ENCODE measurements around the gene CENPM. TPM values are rescaled to one million over a fixed set of nuclear protein-coding genes. Genes with fewer than 3 reads are reported as not detected.

CENPM gene
- total and polyA plus RNA-seq, 10 of the 15 experiments (the other 5 are each of a cell fraction or from before 2014, with no cell fraction given), result 36.7 to 212 (median 74.7) TPM

- H2AFZ ChIP-seq (ENCODE audit: control insufficient read depth, low read depth, low read length), result no peak within 1 kb of the TSS
- DNase-seq (ENCODE audit: low read depth, low spot score) (no peak), ATAC-seq (peak; percentile 35), FAIRE-seq (no peak)
- no TSS peak for BruUV-seq (replicated peaks)
- ChIA-PET RAD21 (ENCODE audit: unreplicated experiment) (interaction anchor here (0.8 to 7.9 kb wide), 7 partner anchors 8 to 255 kb away, joined by 3 to 115 read pairs (median 5); partner anchors contain the start of genes NDUFA6 and TNFRSF13C), SMC1A (ENCODE audit: uncharacterized antibody, unreplicated experiment) (interaction anchor here (0.5 to 4.3 kb wide), 7 partner anchors 8 to 253 kb away, joined by 3 to 31 read pairs (median 4); partner anchors contain the start of genes MEI1 and TNFRSF13C), POLR2A (interaction anchor here (0.7 to 8.3 kb wide), 3 partner anchors 15 to 485 kb away, joined by 3 to 145 read pairs (median 3); no protein-coding TSS in a partner anchor), CTCF (interaction anchor here (0.7 to 4.2 kb wide), 14 partner anchors 8 to 254 kb away, joined by 3 to 27 read pairs (median 5); partner anchors contain the start of genes MEI1 and WBP2NL)
- H3K79me2 ChIP-seq (ENCODE audit: control insufficient read depth, insufficient read depth, low read length), result peaks cover 8% of the 10 kb centered on the region
- no peak within 1 kb of the TSS for H3K4me3 ChIP-seq
- no peaks in the 10 kb centered on the region for H4K20me1 ChIP-seq (ENCODE audit: control insufficient read depth, insufficient read depth)
- no peak within 1 kb of the TSS for H3K4me2 ChIP-seq (ENCODE audit: control insufficient read depth, insufficient read depth)
- no peaks in the 10 kb centered on the region for H3K36me3 ChIP-seq (ENCODE audit: control insufficient read depth in 2 of 2, insufficient read depth in 2 of 2, low read length in 1 of 2)
- no peak within 1 kb of the TSS for H3K27ac ChIP-seq (ENCODE audit: control insufficient read depth, insufficient read depth)
- intact Hi-C loops (cut with micrococcal nuclease; ENCODE audit: unreplicated experiment), result loop anchor here (5.0 kb wide), 1 partner anchor 160 kb away; no protein-coding TSS in a partner anchor
- H3K9ac ChIP-seq (ENCODE audit: control insufficient read depth, insufficient read depth, low read length), result no peak within 1 kb of the TSS
- in situ Hi-C loops (cut with MboI), result no loop called here
- WGBS (ENCODE audit: insufficient coverage, insufficient replicate concordance, low lambda C conversion rate, missing lambda C conversion rate), result 10% methylated on average over 16 of the region's 16 CpGs
- H3K9me3 ChIP-seq (replicated peaks; ENCODE audit: control insufficient read depth, insufficient read depth, low read length), result no peaks in the 10 kb centered on the region
- peaks cover 41% of the 10 kb centered on the region for H3K4me1 ChIP-seq (ENCODE audit: control insufficient read depth, insufficient read depth, low read length)
- no peaks in the 10 kb centered on the region for H3K27me3 ChIP-seq (replicated peaks in 1 of 2; ENCODE audit: control insufficient read depth in 2 of 2, insufficient read depth in 2 of 2, low read length in 1 of 2)
- peak; percentile 48; the same call in 1 of the 2 replicates for TF ChIP-seq GATAD2B (conservative IDR thresholded peaks at IDR 0.05; ENCODE audit: low read depth)
- TF ChIP-seq, protein P1, sequence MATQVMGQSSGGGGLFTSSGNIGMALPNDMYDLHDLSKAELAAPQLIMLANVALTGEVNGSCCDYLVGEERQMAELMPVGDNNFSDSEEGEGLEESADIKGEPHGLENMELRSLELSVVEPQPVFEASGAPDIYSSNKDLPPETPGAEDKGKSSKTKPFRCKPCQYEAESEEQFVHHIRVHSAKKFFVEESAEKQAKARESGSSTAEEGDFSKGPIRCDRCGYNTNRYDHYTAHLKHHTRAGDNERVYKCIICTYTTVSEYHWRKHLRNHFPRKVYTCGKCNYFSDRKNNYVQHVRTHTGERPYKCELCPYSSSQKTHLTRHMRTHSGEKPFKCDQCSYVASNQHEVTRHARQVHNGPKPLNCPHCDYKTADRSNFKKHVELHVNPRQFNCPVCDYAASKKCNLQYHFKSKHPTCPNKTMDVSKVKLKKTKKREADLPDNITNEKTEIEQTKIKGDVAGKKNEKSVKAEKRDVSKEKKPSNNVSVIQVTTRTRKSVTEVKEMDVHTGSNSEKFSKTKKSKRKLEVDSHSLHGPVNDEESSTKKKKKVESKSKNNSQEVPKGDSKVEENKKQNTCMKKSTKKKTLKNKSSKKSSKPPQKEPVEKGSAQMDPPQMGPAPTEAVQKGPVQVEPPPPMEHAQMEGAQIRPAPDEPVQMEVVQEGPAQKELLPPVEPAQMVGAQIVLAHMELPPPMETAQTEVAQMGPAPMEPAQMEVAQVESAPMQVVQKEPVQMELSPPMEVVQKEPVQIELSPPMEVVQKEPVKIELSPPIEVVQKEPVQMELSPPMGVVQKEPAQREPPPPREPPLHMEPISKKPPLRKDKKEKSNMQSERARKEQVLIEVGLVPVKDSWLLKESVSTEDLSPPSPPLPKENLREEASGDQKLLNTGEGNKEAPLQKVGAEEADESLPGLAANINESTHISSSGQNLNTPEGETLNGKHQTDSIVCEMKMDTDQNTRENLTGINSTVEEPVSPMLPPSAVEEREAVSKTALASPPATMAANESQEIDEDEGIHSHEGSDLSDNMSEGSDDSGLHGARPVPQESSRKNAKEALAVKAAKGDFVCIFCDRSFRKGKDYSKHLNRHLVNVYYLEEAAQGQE (IDR thresholded peaks at IDR 0.05; ENCODE audit: low read depth, low read length), result no peak
- TF ChIP-seq ZZZ3 (IDR thresholded peaks at IDR 0.05; ENCODE audit: control insufficient read depth, insufficient read length, low read depth), result no peak
- TF ChIP-seq ATF7 (IDR thresholded peaks at IDR 0.05; ENCODE audit: low read depth), result no peak
- TF ChIP-seq HDAC2 (IDR thresholded peaks at IDR 0.05), result no peak
- no peak for TF ChIP-seq ZNF622 (IDR thresholded peaks at IDR 0.05)
- TF ChIP-seq TCF3 (IDR thresholded peaks at IDR 0.05; ENCODE audit: borderline replicate concordance, insufficient read depth, low read depth, low read length), result no peak
- TF ChIP-seq GABPA (IDR thresholded peaks at IDR 0.05; ENCODE audit: low read depth), result no peak
- TF ChIP-seq NR2C1 (IDR thresholded peaks at IDR 0.05), result no peak
- peak; percentile 47; the same call in 1 of the 2 replicates for TF ChIP-seq NFYB (IDR thresholded peaks at IDR 0.05; ENCODE audit: insufficient read depth, low read depth, low read length)
- TF ChIP-seq IRF4 (IDR thresholded peaks at IDR 0.05; ENCODE audit: low read depth, low read length), result no peak
- no peak for TF ChIP-seq BCL3 (IDR thresholded peaks at IDR 0.05; ENCODE audit: borderline replicate concordance, insufficient read depth, low read depth, low read length, poor library complexity, severe bottlenecking)
- no peak for TF ChIP-seq POU2F2 (IDR thresholded peaks at IDR 0.05; ENCODE audit: borderline replicate concordance, low read depth, low read length)
- no peak for TF ChIP-seq EGR1 (IDR thresholded peaks at IDR 0.05; ENCODE audit: borderline replicate concordance in 1 of 2, low read depth in 2 of 2, low read length in 2 of 2)
- TF ChIP-seq, protein P2, sequence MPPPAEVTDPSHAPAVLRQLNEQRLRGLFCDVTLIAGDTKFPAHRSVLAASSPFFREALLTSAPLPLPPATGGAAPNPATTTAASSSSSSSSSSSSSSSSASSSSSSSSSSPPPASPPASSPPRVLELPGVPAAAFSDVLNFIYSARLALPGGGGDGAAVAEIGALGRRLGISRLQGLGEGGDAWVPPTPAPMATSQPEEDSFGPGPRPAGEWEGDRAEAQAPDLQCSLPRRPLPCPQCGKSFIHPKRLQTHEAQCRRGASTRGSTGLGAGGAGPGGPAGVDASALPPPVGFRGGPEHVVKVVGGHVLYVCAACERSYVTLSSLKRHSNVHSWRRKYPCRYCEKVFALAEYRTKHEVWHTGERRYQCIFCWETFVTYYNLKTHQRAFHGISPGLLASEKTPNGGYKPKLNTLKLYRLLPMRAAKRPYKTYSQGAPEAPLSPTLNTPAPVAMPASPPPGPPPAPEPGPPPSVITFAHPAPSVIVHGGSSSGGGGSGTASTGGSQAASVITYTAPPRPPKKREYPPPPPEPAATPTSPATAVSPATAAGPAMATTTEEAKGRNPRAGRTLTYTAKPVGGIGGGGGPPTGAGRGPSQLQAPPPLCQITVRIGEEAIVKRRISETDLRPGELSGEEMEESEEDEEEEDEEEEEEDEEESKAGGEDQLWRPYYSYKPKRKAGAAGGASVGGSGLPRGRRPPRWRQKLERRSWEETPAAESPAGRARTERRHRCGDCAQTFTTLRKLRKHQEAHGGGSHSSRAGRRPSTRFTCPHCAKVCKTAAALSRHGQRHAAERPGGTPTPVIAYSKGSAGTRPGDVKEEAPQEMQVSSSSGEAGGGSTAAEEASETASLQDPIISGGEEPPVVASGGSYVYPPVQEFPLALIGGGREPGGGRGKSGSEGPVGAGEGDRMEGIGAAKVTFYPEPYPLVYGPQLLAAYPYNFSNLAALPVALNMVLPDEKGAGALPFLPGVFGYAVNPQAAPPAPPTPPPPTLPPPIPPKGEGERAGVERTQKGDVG (CRISPR knock-in tag; IDR thresholded peaks at IDR 0.05), result no peak
- no peak for TF ChIP-seq SIN3A (IDR thresholded peaks at IDR 0.05; ENCODE audit: low read depth, low read length)
Observed at GRCh38 chr22:41951898-41952474, 5.0 kb upstream of the CENPM start, which contains the start of gene SMIM45. TSS of gene SMIM45 (plus strand) at chr22:41952150.

All from GM12878 (cell line).